Spleen (tissue), 7 donors: ENCODE data around the gene SLC39A7.

Experiments used
- POLR2A ChIP-seq, 3 donors: fragments of 450-650 bp; IDR thresholded peaks; one replicate each; pipeline ENCODE4 v1.5.1; 2017; ENCODE audit warnings: antibody characterized with exemption in 3 of 3, mild to moderate bottlenecking in 1 of 3
- POLR2AphosphoS5 ChIP-seq, 3 donors: sonication (generic); formaldehyde crosslinking; IDR thresholded peaks; one replicate each; pipeline ENCODE4 v1.5.1; 2017; ENCODE audit warnings: antibody characterized with exemption in 3 of 3
- TF ChIP-seq, protein P1 (sequence below), 11 experiments: fragments of 200-600 bp in 7 of 11; fragments of 450-650 bp in 4 of 11; sonication (generic) in 4 of 11; IDR thresholded peaks in 8 of 11; conservative IDR thresholded peaks in 3 of 11; 1 replicate in 7 of 11; 2 replicates in 4 of 11; pipeline versions ENCODE4 v1.4.0 to v1.8.0; 2016 to 2021; ENCODE audit warnings: antibody characterized with exemption in 11 of 11, inconsistent platforms in 4 of 11, mild to moderate bottlenecking in 1 of 11
- donor health status: DM: no; HTN: no; CAD: no; lungs with moderate emphysema.
- donor health status: DM: no; HTN: no; CAD: no.
- donor health status: DM: no; HTN: no; CAD: no.

DNA sequence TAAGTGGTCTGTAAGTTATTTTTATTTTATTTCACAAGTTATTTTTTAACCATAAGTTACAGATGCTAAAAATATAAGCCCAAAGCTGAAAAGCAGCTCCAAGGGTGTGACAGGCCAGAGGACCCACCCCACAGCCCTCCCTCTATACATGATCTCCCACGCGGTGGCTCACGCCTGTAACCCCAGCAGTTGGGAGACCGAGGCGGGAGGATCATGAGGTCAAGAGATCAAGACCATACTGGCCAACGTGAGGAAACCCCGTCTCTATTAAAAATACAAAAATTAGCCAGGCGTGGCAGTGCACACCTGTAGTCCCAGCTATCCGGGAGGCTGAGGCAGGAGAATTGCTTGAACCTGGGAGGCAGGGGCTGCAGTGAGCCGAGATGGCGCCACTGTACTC is 40.6 kb upstream of the SLC39A7 start:
- TF ChIP-seq POLR2A (IDR thresholded peaks at IDR 0.05), result no peak
- TF ChIP-seq, protein P1, sequence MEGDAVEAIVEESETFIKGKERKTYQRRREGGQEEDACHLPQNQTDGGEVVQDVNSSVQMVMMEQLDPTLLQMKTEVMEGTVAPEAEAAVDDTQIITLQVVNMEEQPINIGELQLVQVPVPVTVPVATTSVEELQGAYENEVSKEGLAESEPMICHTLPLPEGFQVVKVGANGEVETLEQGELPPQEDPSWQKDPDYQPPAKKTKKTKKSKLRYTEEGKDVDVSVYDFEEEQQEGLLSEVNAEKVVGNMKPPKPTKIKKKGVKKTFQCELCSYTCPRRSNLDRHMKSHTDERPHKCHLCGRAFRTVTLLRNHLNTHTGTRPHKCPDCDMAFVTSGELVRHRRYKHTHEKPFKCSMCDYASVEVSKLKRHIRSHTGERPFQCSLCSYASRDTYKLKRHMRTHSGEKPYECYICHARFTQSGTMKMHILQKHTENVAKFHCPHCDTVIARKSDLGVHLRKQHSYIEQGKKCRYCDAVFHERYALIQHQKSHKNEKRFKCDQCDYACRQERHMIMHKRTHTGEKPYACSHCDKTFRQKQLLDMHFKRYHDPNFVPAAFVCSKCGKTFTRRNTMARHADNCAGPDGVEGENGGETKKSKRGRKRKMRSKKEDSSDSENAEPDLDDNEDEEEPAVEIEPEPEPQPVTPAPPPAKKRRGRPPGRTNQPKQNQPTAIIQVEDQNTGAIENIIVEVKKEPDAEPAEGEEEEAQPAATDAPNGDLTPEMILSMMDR (IDR thresholded peaks at IDR 0.05 in 8 of 11, conservative IDR thresholded peaks at IDR 0.05 in 3 of 11), result no peak
- no peak for TF ChIP-seq POLR2AphosphoS5 (IDR thresholded peaks at IDR 0.05)
